CD4-positive, alpha-beta T cell (primary cell): Measurements from ENCODE around the gene RNF169. TPM values are rescaled to one million over a fixed set of nuclear protein-coding genes. Genes with fewer than 3 reads are reported as not detected.

Source experiments
- ATAC-seq: fragments of 200-7000 bp; cut with Tn5 transposase; one replicate; pipeline ENCODE4 v1.10.0; 2022; ENCODE audit warnings: mild to moderate bottlenecking; ENCODE audit not compliant: poor library complexity
- CTCF ChIA-PET: fragments of 350-600 bp; sonication (Branson Sonifier 250); formaldehyde crosslinking; loops from one replicate; lab custom pipeline; 2021; ENCODE audit warnings: antibody characterized with exemption, inconsistent platforms; lab: Charles Lee
- POLR2A ChIA-PET: fragments of 350-600 bp; sonication (Branson Sonifier 250); formaldehyde crosslinking; loops from one replicate; lab custom pipeline; 2021; ENCODE audit warnings: antibody characterized with exemption, inconsistent platforms; lab: Charles Lee
- DNase-seq, 14 experiments: peaks; one replicate each; pipeline ENCODE4 v3.0.0-alpha.2; 2013 to 2020; ENCODE audit warnings: mixed read lengths in 2 of 14
- H3K27ac ChIP-seq, 2 donors: one replicate each; pipeline versions ENCODE4 v1.5.1 to v1.7.0; 2013; ENCODE audit warnings: low read length in 2 of 2, low read depth in 1 of 2, mild to moderate bottlenecking in 1 of 2
- H3K27me3 ChIP-seq, 2 experiments: 1 replicate in 1 of 2; 2 replicates in 1 of 2; pipeline versions ENCODE4 v1.6.1 to v1.7.0; 2013; ENCODE audit warnings: low read length in 2 of 2, control low read depth in 1 of 2, mild to moderate bottlenecking in 1 of 2, moderate library complexity in 1 of 2; ENCODE audit not compliant: insufficient read depth in 2 of 2, control insufficient read depth in 1 of 2
- H3K36me3 ChIP-seq: one replicate; pipeline ENCODE4 v1.6.1; 2013; ENCODE audit warnings: low read length, control low read depth; ENCODE audit not compliant: insufficient read depth
- H3K4me1 ChIP-seq: one replicate; pipeline ENCODE4 v1.6.1; 2013; ENCODE audit warnings: low read length, control low read depth; ENCODE audit not compliant: insufficient read depth
- H3K4me3 ChIP-seq: one replicate; pipeline ENCODE4 v1.5.1; 2013; ENCODE audit warnings: mild to moderate bottlenecking, low read length, moderate library complexity
- H3K9me3 ChIP-seq, 2 experiments: 1 replicate in 1 of 2; 2 replicates in 1 of 2; pipeline versions ENCODE4 v1.6.1 to v1.7.0; 2013; ENCODE audit warnings: low read length in 2 of 2, mild to moderate bottlenecking in 2 of 2, control low read depth in 1 of 2, moderate library complexity in 1 of 2; ENCODE audit not compliant: control insufficient read depth in 1 of 2, insufficient read depth in 1 of 2
- H3K27ac Mint-ChIP-seq: one replicate; pipeline ENCODE4 v1.8.0; 2020; ENCODE audit warnings: mixed read lengths
- H3K27me3 Mint-ChIP-seq: one replicate; pipeline ENCODE4 v1.8.0; 2021; ENCODE audit warnings: mixed read lengths
- H3K36me3 Mint-ChIP-seq: one replicate; pipeline ENCODE4 v1.8.0; 2021; ENCODE audit warnings: low read depth, mixed read lengths
- H3K4me1 Mint-ChIP-seq: one replicate; pipeline ENCODE4 v1.8.0; 2021; ENCODE audit warnings: low read depth, mixed read lengths
- H3K4me3 Mint-ChIP-seq: one replicate; pipeline ENCODE4 v1.8.0; 2020; ENCODE audit warnings: mild to moderate bottlenecking, mixed read lengths
- H3K9me3 Mint-ChIP-seq: one replicate; pipeline ENCODE4 v1.8.0; 2020; ENCODE audit warnings: mixed read lengths
- CTCF ChIP-seq: fragments of 200-600 bp; IDR thresholded peaks from one replicate; pipeline ENCODE4 v1.8.0; 2022; ENCODE audit warnings: antibody characterized with exemption, mild to moderate bottlenecking
- intact Hi-C, 2 experiments: fragments of 100-400 bp; cut with DNase I in 1 of 2; cut with micrococcal nuclease in 1 of 2; formaldehyde crosslinking; loops; one replicate each; pipeline versions ENCODE4 v1.15.1 to v1.9.0; 2023 to 2025; cut with DNase I, micrococcal nuclease
- total RNA-seq, 174 experiments: library from RNA in 2 of 174; stranded (reverse) in 2 of 174; gene quantifications; one replicate each; pipeline ENCODE4 v1.2.3 and lab custom pipeline; 2021 to 2026

RNF169 gene
- total RNA-seq, 2 experiments from 2014 or later = 15.2 to 15.5 TPM

- Mint-ChIP-seq H3K4me1 (peaks cover 71% of the 10 kb centered on the region), H3K9me3 (peaks cover under 1% of the 10 kb centered on the region), H3K27me3 (no peaks in the 10 kb centered on the region), H3K4me3 (peak overlapping the region; percentile 49), H3K27ac (no peak overlapping the region), H3K36me3 (peaks cover 18% of the 10 kb centered on the region)
- no peaks in the 10 kb centered on the region for H3K27me3 ChIP-seq
- CTCF ChIA-PET = interaction anchor here (0.6 to 1.6 kb wide), 3 partner anchors 12 to 158 kb away, joined by 3 to 6 read pairs (median 3); no protein-coding TSS in a partner anchor
- H3K27ac ChIP-seq = no peak overlapping the region
- H3K36me3 ChIP-seq = no peaks in the 10 kb centered on the region
- no peak for ATAC-seq
- POLR2A ChIA-PET = no interaction called here
- no peak for TF ChIP-seq CTCF
- no peak overlapping the region for H3K4me3 ChIP-seq
- intact Hi-C loops = no loop called here
- H3K4me1 ChIP-seq = peaks cover 33% of the 10 kb centered on the region
- no peak for DNase-seq
- no peaks in the 10 kb centered on the region for H3K9me3 ChIP-seq
Measured at GRCh38 chr11:74751303-74751702, 2.7 kb downstream of the RNF169 start.

GRCh38 chr11:74754507-74755252 lies 6.0 kb downstream of the RNF169 start:
- H3K27ac Mint-ChIP-seq = no peak overlapping the region
- peak in 1 of 14 experiments; percentile 26 for DNase-seq
- peaks cover 48% of the 10 kb centered on the region for H3K4me1 Mint-ChIP-seq

GRCh38 chr11:74755395-74755995 lies 6.8 kb downstream of the RNF169 start:
- CTCF ChIA-PET = interaction anchor here (1.8 kb wide), 1 partner anchor 16 kb away, joined by 4 read pairs; no protein-coding TSS in a partner anchor
- no peak overlapping the region for H3K27ac ChIP-seq
- POLR2A ChIA-PET = no interaction called here
- no peak for TF ChIP-seq CTCF
- H3K4me1 ChIP-seq = peaks cover 4% of the 10 kb centered on the region
- Mint-ChIP-seq H3K27ac (no peak overlapping the region), H3K4me3 (no peak overlapping the region), H3K9me3 (peaks cover 4% of the 10 kb centered on the region), H3K4me1 (peaks cover 40% of the 10 kb centered on the region), H3K27me3 (no peaks in the 10 kb centered on the region), H3K36me3 (peaks cover 18% of the 10 kb centered on the region)
- no peaks in the 10 kb centered on the region for H3K27me3 ChIP-seq
- DNase-seq (no peak), ATAC-seq (no peak)
- H3K9me3 ChIP-seq = no peaks in the 10 kb centered on the region
- intact Hi-C loops = no loop called here
- no peaks in the 10 kb centered on the region for H3K36me3 ChIP-seq
- no peak overlapping the region for H3K4me3 ChIP-seq

More at GRCh38 chr11:74754507-74755252, 6.0 kb downstream of the RNF169 start:
- ATAC-seq = no peak
- POLR2A ChIA-PET = no interaction called here
- Histone ChIP-seq H3K27me3 (no peaks in the 10 kb centered on the region), H3K4me1 (peaks cover 12% of the 10 kb centered on the region), H3K4me3 (no peak overlapping the region), H3K9me3 (no peaks in the 10 kb centered on the region), H3K36me3 (no peaks in the 10 kb centered on the region), H3K27ac (no peak overlapping the region)
- Mint-ChIP-seq H3K9me3 (peaks cover 4% of the 10 kb centered on the region), H3K27me3 (no peaks in the 10 kb centered on the region), H3K4me3 (no peak overlapping the region), H3K36me3 (peaks cover 18% of the 10 kb centered on the region)
- CTCF ChIA-PET = interaction anchor here (1.8 kb wide), 1 partner anchor 15 kb away, joined by 4 read pairs; no protein-coding TSS in a partner anchor
- intact Hi-C loops = no loop called here
- no peak for TF ChIP-seq CTCF
